NCI-H460 (cell line): ENCODE data around the gene ENTREP3. TPM values are rescaled to one million over a fixed set of nuclear protein-coding genes. Genes with fewer than 3 reads are reported as not detected.
"Not testable (repeated sequence)": the region's sequence is repeated elsewhere in the genome, so short reads cannot be mapped to it uniquely, and the experiment has no call there.

Experiments used
- DNase-seq: peaks from one replicate; pipeline ENCODE4 v3.0.0-alpha.2; 2016; ENCODE audit warnings: low read depth; ENCODE audit errors: extremely low read depth
- total RNA-seq: library from RNA; depleted of rRNA; stranded (reverse); fragments of >200 nt; shearing (Covaris generic); gene quantifications from 2 replicates; pipeline ENCODE4 v1.2.3, GENCODE V29; 2014

The ENTREP3 gene
- total RNA-seq, 1 experiment from 2014 or later = 12.6 TPM

GRCh38 chr1:155254228-155254713, 1.0 kb downstream of the ENTREP3 start:
- no peak for DNase-seq

GRCh38 chr1:155253797-155254196, 1.5 kb downstream of the ENTREP3 start:
- DNase-seq = no peak

- no peak for DNase-seq
Observed at GRCh38 chr1:155253208-155253607, 2.1 kb downstream of the ENTREP3 start.

GRCh38 chr1:155251566-155251965, 3.7 kb downstream of the ENTREP3 start:
- DNase-seq = no peak

- peak; percentile 93 for DNase-seq
Observed at GRCh38 chr1:155250633-155251449, 4.4 kb downstream of the ENTREP3 start.

GRCh38 chr1:155250246-155250632, 5.0 kb downstream of the ENTREP3 start:
- DNase-seq = no peak

- no peak for DNase-seq
Observed at GRCh38 chr1:155247667-155248553, 7.4 kb downstream of the ENTREP3 start.

- DNase-seq = not testable (repeated sequence)
Observed at GRCh38 chr1:155246796-155247195, 8.5 kb downstream of the ENTREP3 start.

- DNase-seq = no peak
Observed at GRCh38 chr1:155245163-155245524, 10.1 kb downstream of the ENTREP3 start.

GRCh38 chr1:155244368-155245162, 10.7 kb downstream of the ENTREP3 start:
- peak; percentile 100 for DNase-seq

- DNase-seq = no peak
Observed at GRCh38 chr1:155242805-155243358, 12.4 kb downstream of the ENTREP3 start.

GRCh38 chr1:155241841-155242264, 13.4 kb downstream of the ENTREP3 start:
- no peak for DNase-seq

GRCh38 chr1:155241069-155241679, 14.1 kb downstream of the ENTREP3 start:
- peak; percentile 90 for DNase-seq

GRCh38 chr1:155236451-155236850, 18.8 kb downstream of the ENTREP3 start:
- DNase-seq = no peak

- DNase-seq = not testable (repeated sequence)
Observed at GRCh38 chr1:155235375-155235774, 19.9 kb downstream of the ENTREP3 start.

GRCh38 chr1:155233502-155233901, 21.8 kb downstream of the ENTREP3 start:
- DNase-seq = not testable (repeated sequence)

- not testable (repeated sequence) for DNase-seq
Observed at GRCh38 chr1:155232001-155232978, 23.0 kb downstream of the ENTREP3 start.

- not testable (repeated sequence) for DNase-seq
Observed at GRCh38 chr1:155231302-155231701, 24.0 kb downstream of the ENTREP3 start.

- DNase-seq = no peak
Observed at GRCh38 chr1:155228096-155228427, 27.2 kb downstream of the ENTREP3 start.
